ENCODE measurements around the gene ABCC8.

Gene ABCC8

DNA sequence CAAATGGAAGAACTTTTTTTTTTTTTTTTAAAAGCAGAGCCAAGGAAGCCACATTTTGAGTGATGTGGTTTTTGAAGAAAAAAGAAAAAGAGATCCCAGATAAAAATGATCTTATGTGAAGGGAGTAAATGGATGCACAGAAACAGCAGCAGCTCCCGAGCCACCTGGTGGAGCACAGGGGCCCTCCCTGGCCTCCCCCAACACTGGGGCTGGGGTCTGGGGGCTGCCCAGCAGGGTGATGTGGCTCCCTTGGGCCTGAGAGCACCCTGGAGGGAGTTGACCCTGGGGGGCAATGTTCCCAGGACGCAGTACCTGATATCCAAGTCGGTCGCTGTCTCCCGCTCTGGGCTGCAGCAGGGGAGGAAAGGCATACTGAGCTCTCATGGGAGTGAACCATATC is 61.7 kb downstream of the ABCC8 start:
- Histone ChIP-seq H3K27me3 (replicated peaks; ENCODE audit: control insufficient read depth, insufficient read depth, low read length) (peaks cover 2% of the 10 kb centered on the region), H3K4me3 (replicated peaks; ENCODE audit: low read depth, low read length) (no peak overlapping the region)
- no peak for DNase-seq (ENCODE audit: extremely low read depth, insufficient read length)

DNA sequence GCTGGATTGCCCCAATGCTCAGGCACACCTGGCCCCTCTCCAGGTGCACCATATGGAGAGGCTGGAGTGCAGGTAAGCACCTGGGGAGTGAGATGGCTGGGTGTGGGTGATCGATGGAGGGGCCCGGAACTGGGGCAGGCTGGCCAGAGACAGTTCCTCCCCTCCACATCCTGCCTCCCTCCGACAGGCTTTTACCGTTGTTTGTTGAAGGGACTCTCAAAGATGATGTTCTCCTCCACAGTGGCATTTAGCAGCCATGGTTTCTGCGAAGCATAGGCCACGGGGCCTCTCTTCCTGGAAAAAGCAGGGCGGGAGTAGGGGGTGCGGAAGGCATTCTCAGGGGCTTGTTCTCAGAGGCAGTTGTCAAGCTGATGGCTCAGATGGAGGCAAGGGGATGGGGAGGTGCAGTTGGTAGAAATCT is 62.3 kb downstream of the ABCC8 start:
- Histone ChIP-seq H3K36me3 (ENCODE audit: control insufficient read depth, insufficient read depth, low read length) (no peaks in the 10 kb centered on the region), H3K27me3 (replicated peaks; ENCODE audit: control insufficient read depth, insufficient read depth, low read length) (peaks cover 2% of the 10 kb centered on the region), H3K4me3 (replicated peaks; ENCODE audit: low read depth, low read length) (no peak overlapping the region)
- TF ChIP-seq, protein P1, sequence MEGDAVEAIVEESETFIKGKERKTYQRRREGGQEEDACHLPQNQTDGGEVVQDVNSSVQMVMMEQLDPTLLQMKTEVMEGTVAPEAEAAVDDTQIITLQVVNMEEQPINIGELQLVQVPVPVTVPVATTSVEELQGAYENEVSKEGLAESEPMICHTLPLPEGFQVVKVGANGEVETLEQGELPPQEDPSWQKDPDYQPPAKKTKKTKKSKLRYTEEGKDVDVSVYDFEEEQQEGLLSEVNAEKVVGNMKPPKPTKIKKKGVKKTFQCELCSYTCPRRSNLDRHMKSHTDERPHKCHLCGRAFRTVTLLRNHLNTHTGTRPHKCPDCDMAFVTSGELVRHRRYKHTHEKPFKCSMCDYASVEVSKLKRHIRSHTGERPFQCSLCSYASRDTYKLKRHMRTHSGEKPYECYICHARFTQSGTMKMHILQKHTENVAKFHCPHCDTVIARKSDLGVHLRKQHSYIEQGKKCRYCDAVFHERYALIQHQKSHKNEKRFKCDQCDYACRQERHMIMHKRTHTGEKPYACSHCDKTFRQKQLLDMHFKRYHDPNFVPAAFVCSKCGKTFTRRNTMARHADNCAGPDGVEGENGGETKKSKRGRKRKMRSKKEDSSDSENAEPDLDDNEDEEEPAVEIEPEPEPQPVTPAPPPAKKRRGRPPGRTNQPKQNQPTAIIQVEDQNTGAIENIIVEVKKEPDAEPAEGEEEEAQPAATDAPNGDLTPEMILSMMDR (IDR thresholded peaks at IDR 0.05; ENCODE audit: insufficient read depth, low read length, poor library complexity, severe bottlenecking): no peak
- DNase-seq (ENCODE audit: extremely low read depth, insufficient read length): no peak

More for the DNA sequence above, 61.7 kb downstream of the ABCC8 start:
- TF ChIP-seq, protein P1 (IDR thresholded peaks at IDR 0.05; ENCODE audit: insufficient read depth, low read length, poor library complexity, severe bottlenecking): no peak
- no peaks in the 10 kb centered on the region for H3K36me3 ChIP-seq (ENCODE audit: control insufficient read depth, insufficient read depth, low read length)

DNA sequence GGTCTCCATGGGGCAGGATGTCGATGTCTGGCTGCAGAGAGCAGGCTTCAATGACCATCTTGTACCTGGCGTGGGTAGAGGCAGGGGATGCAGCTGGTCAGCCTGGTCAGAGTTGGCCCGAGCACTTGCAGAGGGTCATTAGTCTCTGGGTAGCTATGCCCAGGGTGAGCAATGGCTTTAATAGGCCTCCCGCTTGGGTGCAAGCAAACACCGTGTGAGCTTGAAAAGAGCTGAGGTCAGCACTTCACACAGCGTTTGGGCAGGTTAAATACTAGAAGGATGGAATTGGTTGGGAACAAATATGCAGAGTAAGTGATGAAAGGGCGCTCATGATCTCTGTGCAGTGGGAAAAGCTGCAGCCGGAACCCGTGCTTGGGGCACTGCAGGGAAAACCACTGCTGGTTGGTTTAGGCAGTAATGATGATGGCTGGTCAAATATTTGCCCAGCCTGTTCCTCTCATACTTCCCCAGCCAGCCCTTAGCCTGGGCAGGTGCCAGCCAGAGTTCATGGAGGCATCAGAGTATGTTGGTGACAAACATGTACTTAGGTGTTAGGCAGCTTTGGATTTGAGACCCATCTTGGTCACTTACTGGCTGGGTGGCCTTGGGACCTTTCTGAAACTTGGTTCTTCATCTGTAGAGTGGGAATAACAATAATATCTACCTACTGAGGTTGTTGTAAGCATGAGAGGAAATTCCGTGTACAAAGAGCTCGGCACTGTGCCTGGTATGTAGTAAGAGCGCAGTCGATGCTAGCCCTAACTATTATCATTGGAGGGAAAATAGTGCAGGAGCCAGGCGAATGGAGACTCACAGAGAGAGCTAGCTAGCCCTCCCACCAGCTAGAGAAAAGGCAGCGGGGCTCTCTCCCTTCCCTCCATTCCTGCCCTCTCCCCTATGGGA is 63.0 kb downstream of the ABCC8 start:
- H3K4me3 ChIP-seq (replicated peaks; ENCODE audit: low read depth, low read length): no peak overlapping the region
- TF ChIP-seq, protein P1 (IDR thresholded peaks at IDR 0.05; ENCODE audit: insufficient read depth, low read length, poor library complexity, severe bottlenecking): no peak
- peaks cover 2% of the 10 kb centered on the region for H3K27me3 ChIP-seq (replicated peaks; ENCODE audit: control insufficient read depth, insufficient read depth, low read length)
- DNase-seq (ENCODE audit: extremely low read depth, insufficient read length): no peak
- H3K36me3 ChIP-seq (ENCODE audit: control insufficient read depth, insufficient read depth, low read length): no peaks in the 10 kb centered on the region

DNA sequence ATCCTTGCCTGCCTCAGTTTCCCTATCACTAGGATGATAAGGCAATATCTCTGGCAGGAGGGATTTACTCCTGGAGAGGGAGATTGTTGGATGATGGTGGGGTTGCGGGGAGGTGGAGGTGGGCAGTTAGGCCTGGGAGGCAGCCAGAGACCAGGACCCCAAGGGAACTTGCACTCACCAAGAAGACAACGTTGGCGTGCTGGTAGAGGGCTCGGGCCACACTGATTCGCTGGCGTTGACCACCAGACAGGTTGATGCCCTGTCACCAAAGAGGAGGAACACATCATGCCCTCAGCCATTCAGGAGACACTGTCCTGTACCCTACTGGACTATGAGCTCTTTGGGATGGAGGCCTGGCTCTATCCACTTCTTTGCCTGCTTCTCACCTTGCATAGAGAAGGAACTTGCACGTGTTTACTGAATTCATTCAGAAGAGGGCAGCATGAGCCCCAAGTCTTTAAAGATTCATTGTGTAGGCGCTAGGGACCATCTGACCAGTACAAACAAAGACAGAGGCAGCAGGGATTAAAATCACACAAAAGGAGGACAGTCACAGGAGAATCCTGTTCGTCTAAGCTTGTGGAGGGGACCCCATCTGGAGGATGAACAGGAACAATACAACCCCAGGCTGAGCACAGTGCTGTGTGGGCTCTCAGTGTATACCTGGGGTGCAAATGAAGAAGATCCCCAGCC is 64.0 kb downstream of the ABCC8 start:
- TF ChIP-seq, protein P1 (IDR thresholded peaks at IDR 0.05; ENCODE audit: insufficient read depth, low read length, poor library complexity, severe bottlenecking): no peak
- no peak for DNase-seq (ENCODE audit: extremely low read depth, insufficient read length)
- Histone ChIP-seq H3K4me3 (replicated peaks; ENCODE audit: low read depth, low read length) (no peak overlapping the region), H3K36me3 (ENCODE audit: control insufficient read depth, insufficient read depth, low read length) (no peaks in the 10 kb centered on the region), H3K27me3 (replicated peaks; ENCODE audit: control insufficient read depth, insufficient read depth, low read length) (peaks cover 2% of the 10 kb centered on the region)

DNA sequence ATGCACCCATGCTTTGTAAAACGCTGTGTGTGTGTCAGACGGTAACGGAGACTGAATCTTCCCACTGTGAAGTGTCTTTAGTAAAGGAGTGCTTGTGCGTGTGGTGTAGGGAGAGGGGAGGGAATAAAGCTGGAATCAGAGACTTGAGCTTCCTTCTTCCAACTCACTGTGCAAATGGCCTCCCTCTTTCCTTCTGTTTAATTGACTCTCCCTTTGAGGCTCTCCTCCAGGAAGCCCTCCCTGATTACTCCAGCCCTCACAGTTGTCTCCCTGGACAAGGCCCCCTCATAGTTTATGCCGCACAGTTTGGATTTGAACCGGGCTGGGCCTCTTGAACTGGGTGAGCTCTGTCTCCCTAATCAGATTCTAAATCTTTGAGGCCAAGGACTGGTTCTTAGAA is 65.2 kb downstream of the ABCC8 start:
- H3K4me3 ChIP-seq (replicated peaks; ENCODE audit: low read depth, low read length): no peak overlapping the region
- TF ChIP-seq, protein P1 (IDR thresholded peaks at IDR 0.05; ENCODE audit: insufficient read depth, low read length, poor library complexity, severe bottlenecking): no peak
- H3K27me3 ChIP-seq (replicated peaks; ENCODE audit: control insufficient read depth, insufficient read depth, low read length): no peaks in the 10 kb centered on the region; the same call in 1 of the 2 replicates
- no peaks in the 10 kb centered on the region for H3K36me3 ChIP-seq (ENCODE audit: control insufficient read depth, insufficient read depth, low read length)
- DNase-seq (ENCODE audit: extremely low read depth, insufficient read length): no peak
